Fibroblast of upper back skin (primary cell): ENCODE results near the gene ENTR1.
"Not testable (repeated sequence)": the region's sequence is repeated elsewhere in the genome, so short reads cannot be mapped to it uniquely, and the experiment has no call there.

Experiments used
- DNase-seq: peaks from one replicate; pipeline ENCODE4 v3.0.0-alpha.2; 2013

ENTR1 gene

DNA sequence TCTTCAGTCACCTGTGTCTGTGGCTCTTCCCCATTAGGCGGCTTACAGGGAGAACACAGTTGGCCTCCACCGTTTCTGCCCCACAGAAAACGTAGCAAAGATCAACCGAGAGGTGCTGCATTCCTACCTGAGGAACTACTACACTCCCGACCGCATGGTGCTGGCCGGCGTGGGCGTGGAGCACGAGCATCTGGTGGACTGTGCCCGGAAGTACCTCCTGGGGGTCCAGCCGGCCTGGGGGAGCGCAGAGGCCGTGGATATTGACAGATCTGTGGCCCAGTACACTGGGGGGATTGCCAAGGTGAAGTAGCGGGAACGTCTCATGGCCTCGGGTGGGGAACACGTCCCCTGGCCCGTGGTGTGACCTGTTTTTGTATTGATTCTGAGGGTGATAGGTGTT is 6.5 kb upstream of the ENTR1 start:
- DNase-seq = no peak

DNA sequence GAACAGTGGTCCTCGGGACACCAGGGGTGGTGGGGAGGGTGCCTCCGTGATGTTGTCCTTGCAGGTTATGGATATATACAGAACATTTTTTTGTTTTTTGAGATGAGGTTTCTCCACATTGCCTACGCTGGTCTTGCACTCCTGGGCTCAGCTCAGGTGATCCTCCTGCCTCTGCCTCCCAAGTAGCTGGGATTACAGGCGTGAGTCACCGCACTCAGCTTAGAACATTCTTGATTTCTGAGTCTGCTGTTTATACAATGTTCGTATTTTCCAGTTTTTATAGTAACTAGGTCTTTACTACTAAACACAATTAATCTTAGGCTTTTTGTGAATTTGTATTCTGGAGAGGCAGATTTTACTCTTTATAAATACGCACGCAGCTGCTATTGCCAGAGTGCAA is 6.0 kb upstream of the ENTR1 start:
- no peak for DNase-seq

DNA sequence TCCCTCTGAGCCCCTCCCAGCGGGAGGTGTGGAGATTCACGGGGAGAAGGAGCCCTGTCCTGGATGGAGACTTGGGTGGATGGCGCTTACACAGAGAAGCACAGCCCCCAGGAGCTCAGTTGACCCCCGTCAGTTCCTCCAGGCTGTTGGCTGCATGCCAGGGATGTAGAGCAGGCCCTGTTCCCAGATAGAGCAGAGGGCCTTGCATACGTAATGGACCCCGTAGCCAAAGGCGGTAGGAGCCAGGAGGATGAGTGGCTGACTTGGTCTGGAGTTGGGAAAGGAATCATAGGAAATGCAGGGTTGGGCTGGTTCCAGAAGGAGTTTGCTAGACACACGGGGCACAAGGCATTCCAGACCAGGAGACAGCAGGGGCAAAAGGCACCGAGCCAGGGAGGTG is 2.5 kb upstream of the ENTR1 start:
- DNase-seq = no peak

GRCh38 chr9:136411378-136411777 is 964 bp upstream of the ENTR1 start:
- DNase-seq = no peak

GRCh38 chr9:136409557-136410455 is 608 bp downstream of the ENTR1 start:
- DNase-seq = peak; percentile 22

DNA sequence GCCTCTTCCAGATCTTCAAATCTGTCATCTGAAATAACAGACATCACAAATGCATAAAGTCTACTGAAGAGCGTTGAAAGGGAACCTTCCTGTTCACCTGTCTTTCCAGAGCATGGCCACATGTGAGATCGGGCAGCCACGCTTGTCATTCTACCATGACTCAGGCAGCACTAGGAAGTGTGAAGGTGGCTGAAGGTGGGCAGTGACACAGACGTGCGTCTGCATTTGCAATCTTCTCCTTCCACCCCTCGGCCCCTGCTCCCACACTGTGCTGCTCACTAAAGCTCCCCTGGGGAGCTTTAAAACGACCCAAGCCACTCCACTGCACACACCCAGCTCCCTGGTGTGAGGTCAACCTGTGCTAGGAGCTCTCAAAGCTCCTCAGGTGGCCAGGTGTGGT is 2.5 kb downstream of the ENTR1 start:
- no peak for DNase-seq

DNA sequence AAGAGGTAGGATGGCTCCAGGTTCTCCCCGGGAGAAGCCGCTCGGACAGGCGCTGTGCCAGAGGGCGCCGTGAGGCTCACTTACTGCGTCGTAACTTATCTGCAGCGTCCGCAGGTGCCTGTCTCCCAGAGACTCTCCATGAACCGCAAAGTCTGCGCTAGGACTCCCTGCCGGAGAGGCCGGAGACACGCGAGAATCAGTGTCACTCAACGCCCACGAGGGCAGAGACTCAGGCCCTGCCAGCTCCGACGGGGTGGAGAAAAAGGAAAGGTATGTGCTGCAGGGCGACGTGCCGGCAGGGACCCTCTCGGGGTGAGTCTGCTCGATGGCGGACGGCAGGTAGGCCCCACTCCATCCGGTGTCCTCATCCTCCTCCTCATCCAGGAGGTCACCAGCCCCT is 3.4 kb downstream of the ENTR1 start:
- DNase-seq = not testable (repeated sequence)

GRCh38 chr9:136405904-136406303 is 4.5 kb downstream of the ENTR1 start:
- DNase-seq = not testable (repeated sequence)

GRCh38 chr9:136405481-136405880 is 4.9 kb downstream of the ENTR1 start:
- no peak for DNase-seq

- no peak for DNase-seq
These were observed 5.6 kb downstream of the ENTR1 start for GRCh38 chr9:136404801-136405136.

- DNase-seq = no peak
These were observed 6.3 kb downstream of the ENTR1 start for GRCh38 chr9:136403915-136404800.

- no peak for DNase-seq
These were observed 6.9 kb downstream of the ENTR1 start for GRCh38 chr9:136403538-136403914.

DNA sequence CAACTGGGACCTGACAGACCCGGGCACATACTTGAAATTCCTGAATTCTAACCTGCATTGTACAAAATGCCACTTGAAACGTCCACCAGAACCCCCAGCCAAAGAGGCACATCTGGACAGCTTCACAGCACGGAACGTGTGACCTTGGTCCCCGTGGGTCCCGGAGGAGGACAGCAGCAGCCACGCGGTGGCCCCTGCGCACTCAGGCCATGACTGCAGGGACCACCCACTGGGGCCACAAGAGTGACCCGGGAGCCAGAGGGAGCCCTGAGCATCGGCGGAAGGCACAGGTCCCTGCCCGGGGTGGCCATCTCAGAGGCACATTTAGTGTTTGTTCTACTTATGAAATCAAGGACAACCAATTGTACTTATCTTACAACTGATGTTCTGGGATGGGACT is 8.3 kb downstream of the ENTR1 start:
- DNase-seq = no peak

DNA sequence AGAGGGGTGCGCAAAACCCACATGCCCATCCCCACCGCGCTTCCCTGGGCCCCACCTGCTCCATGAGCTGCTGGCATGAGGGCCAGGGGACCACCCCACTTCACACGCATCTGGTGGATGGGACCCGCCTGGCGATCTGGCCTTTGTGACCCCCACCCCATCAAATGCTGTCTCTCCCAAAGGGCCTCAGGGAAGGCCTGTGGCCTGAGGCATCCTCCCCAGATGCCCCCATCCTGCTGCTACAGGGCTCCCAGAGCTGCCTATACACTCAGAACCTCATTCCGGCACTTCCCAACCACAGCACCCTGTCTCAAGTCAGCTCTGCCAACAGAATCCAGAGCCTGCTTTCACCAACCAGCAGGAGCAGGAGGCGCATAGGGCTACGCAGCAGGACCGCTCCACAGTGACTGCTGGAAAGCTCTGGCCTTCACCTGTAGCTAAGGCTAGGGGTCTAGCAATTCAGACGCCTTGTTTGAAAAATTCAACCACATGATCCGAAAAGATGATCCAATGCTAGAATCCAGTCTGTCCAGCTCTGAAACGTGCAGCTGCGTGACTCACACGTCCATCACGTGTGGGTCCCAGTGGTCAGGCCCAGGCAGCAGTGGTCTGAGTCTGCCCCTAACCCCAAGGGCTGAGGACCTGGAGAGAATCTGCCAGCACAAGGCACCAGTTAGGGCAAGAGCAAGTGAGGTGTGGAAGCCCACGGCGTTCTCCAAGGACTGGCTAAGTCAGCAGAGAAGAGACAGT is 9.1 kb downstream of the ENTR1 start:
- no peak for DNase-seq

DNA sequence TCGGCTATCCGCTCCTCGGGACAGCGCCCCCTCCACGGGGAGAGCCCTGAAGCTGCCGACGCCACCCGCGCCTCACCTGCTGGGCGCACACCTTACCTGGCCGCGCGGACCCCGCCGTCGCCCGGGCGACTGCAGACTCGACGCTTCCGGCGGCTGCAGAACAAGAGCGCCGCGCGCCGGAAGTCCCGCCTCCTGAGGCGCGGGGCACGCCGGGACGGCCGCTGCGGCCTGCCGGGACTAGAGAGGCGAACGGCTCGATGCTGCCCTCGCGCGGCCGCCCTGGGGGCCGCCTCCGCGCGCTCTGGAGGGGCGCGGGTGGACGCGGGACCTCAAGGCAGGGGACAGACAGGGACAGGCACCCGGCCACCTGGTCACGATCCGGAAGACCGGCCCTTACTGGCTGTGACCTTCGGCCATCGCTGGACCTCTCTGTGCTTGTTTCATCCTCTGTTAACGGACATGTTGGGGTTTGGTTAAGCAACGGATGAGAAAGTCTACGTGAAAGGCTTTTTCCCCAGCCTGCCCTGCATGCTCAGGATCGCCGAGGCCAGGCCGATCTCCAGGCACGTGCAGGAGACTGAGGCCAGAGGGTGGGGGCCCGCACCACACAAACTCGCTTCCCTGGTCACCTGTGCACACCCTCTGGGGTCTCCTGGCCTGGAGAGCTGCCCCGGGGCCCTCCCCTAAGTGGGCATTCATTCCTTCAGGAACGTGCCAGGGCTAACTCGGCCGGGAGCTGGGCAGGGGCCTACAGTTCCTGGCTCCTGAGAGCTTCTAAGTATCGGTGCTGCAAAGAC is 10.2 kb downstream of the ENTR1 start, which contains the start of gene SNAPC4:
Gene SNAPC4, minus strand, starts transcription at position 133 of the 797 bp plus-strand sequence. CDS start 1,742 bp downstream, outside the sequence.
- DNase-seq = peak; percentile 80

GRCh38 chr9:136399176-136400037 is 11.0 kb downstream of the ENTR1 start:
- DNase-seq = no peak

GRCh38 chr9:136398286-136398685 is 12.1 kb downstream of the ENTR1 start:
- DNase-seq = no peak

- no peak for DNase-seq
These were observed 12.8 kb downstream of the ENTR1 start for GRCh38 chr9:136397643-136398042.

DNA sequence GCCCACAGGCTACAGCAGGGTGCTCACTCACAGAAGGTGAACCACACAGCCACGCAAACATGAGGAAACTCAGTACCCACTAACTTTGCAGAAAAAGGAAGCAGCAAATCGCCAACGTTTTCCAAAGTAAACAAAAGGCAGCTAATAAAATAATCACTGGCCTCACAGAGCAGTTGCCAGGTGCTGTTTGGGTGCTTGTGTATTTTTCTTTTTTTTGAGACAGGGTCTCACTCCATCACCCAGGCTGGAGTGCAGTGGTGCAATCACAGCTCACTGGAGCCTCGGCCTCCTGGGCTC is 14.2 kb downstream of the ENTR1 start:
- no peak for DNase-seq

GRCh38 chr9:136395345-136396218 is 14.8 kb downstream of the ENTR1 start:
- no peak for DNase-seq

GRCh38 chr9:136395020-136395340 is 15.4 kb downstream of the ENTR1 start:
- no peak for DNase-seq
